K562 (cell line): ENCODE data around the gene HIRIP3. TPM values are rescaled to one million over a fixed set of nuclear protein-coding genes. Genes with fewer than 3 reads are reported as not detected.

Experiments used
- ATF7 ChIP-seq: fragments of 450-650 bp; IDR thresholded peaks from 2 replicates; pipeline ENCODE4 v1.7.1; 2014; ENCODE audit warnings: mild to moderate bottlenecking, moderate library complexity
- CREBBP ChIP-seq: IDR thresholded peaks from one replicate; pipeline ENCODE4 v1.6.1; 2012; ENCODE audit warnings: low read depth, mild to moderate bottlenecking, control low read depth, inconsistent platforms, low read length
- EZH2 ChIP-seq: IDR thresholded peaks from 2 replicates; pipeline ENCODE4 v1.6.1; 2012; ENCODE audit warnings: low read depth, mild to moderate bottlenecking, inconsistent platforms, low read length, borderline replicate concordance
- FOXJ3 ChIP-seq: sonication (generic); formaldehyde crosslinking; IDR thresholded peaks from 2 replicates; pipeline ENCODE4 v1.4.0; 2020; ENCODE audit warnings: mild to moderate bottlenecking, missing genetic modification reagents
- KDM1A ChIP-seq, 2 experiments: fragments of 450-650 bp; IDR thresholded peaks; 2 replicates each; pipeline ENCODE4 v1.6.1; 2016; ENCODE audit warnings: mild to moderate bottlenecking in 2 of 2
- MCM7 ChIP-seq, 2 experiments: fragments of 450-650 bp; IDR thresholded peaks; 2 replicates each; pipeline ENCODE4 v1.6.1; 2016 to 2018
- MEIS2 ChIP-seq: fragments of 450-650 bp; IDR thresholded peaks from 2 replicates; pipeline ENCODE4 v1.6.1; 2014; ENCODE audit warnings: mild to moderate bottlenecking; ENCODE audit not compliant: partially characterized antibody
- MXI1 ChIP-seq: IDR thresholded peaks from 2 replicates; pipeline ENCODE4 v1.6.1; 2011; ENCODE audit warnings: low read depth, mild to moderate bottlenecking, improper control_type of control experiment, low read length
- NUFIP1 ChIP-seq: fragments of 450-650 bp; IDR thresholded peaks from 2 replicates; pipeline ENCODE4 v1.6.1; 2018; ENCODE audit not compliant: partially characterized antibody
- SIN3A ChIP-seq, 2 experiments: fragments of 150-350 bp in 1 of 2; IDR thresholded peaks; 2 replicates each; pipeline ENCODE4 v1.6.1; 2011 to 2016; ENCODE audit warnings: borderline replicate concordance in 2 of 2, low read depth in 2 of 2, low read length in 2 of 2, mild to moderate bottlenecking in 2 of 2, moderate library complexity in 2 of 2; ENCODE audit not compliant: control insufficient read depth in 1 of 2
- SRF ChIP-seq, 2 experiments: fragments of 250-450, 450-650 bp in 1 of 2; sonication (Bioruptor Pico) in 1 of 2; sonication (generic) in 1 of 2; formaldehyde crosslinking; IDR thresholded peaks; 2 replicates each; pipeline versions ENCODE4 v1.5.0 to v1.5.1; 2020 to 2022; ENCODE audit warnings: mild to moderate bottlenecking in 1 of 2, missing genetic modification reagents in 1 of 2
- TCF7L2 ChIP-seq: fragments of 150-350 bp; IDR thresholded peaks from 2 replicates; pipeline ENCODE4 v1.6.1; 2016; ENCODE audit warnings: low read depth, mild to moderate bottlenecking, low read length, moderate library complexity
- ZNF239 ChIP-seq: fragments of 250-450 bp; sonication (Bioruptor Pico); IDR thresholded peaks from 2 replicates; pipeline ENCODE4 v1.4.0; 2020; ENCODE audit warnings: mild to moderate bottlenecking
- ZNF57 ChIP-seq: fragments of 450-650 bp; formaldehyde crosslinking; IDR thresholded peaks from 2 replicates; pipeline ENCODE4 v1.4.0; 2020; ENCODE audit warnings: mild to moderate bottlenecking, moderate library complexity
- polyA plus RNA-seq, 8 experiments: library from polyadenylated mRNA; depleted of rRNA in 4 of 8; stranded (reverse) in 5 of 8; unstranded in 3 of 8; fragments of >200 nt; fragmentation: Nextera tagmentation in 2 of 8; fragmentation: Illumina TruSeq in 1 of 8; extraction: Ambion mirVana in 2 of 8; extraction: Trizol in 1 of 8; gene quantifications; 2 replicates each; pipeline versions ENCODE4 v1.2.1 to v1.2.3, GENCODE V29; 2011 to 2014; ENCODE audit warnings: inconsistent platforms in 1 of 8, missing spikeins in 1 of 8
- total RNA-seq, 7 experiments: library from RNA; depleted of rRNA in 6 of 7; stranded (reverse); fragments of >200 nt in 6 of 7; fragmentation: Illumina TruSeq in 2 of 7; extraction: Trizol in 2 of 7; gene quantifications; 2 replicates each; pipeline versions ENCODE4 v1.2.1 to v1.2.3, GENCODE V29; 2011 to 2021; ENCODE audit warnings: low replicate concordance in 1 of 7
- TF ChIP-seq, protein P1 (sequence below): fragments of 450-650 bp; IDR thresholded peaks from 2 replicates; pipeline ENCODE4 v1.6.1; 2018; ENCODE audit warnings: mild to moderate bottlenecking, low read depth; ENCODE audit not compliant: partially characterized antibody
- TF ChIP-seq, protein P2 (sequence below): fragments of 450-650 bp; conservative IDR thresholded peaks from 2 replicates; pipeline ENCODE4 v1.6.1; 2016; ENCODE audit warnings: missing genetic modification characterization, low read depth, mild to moderate bottlenecking, missing compliant biosample characterization, moderate library complexity
- TF ChIP-seq, protein P3 (sequence below): fragments of 250-450 bp; sonication (Bioruptor Pico); IDR thresholded peaks from 2 replicates; pipeline ENCODE4 v1.4.0; 2020; ENCODE audit warnings: mild to moderate bottlenecking, moderate library complexity
- TF ChIP-seq, protein P4 (sequence below): sonication (generic); formaldehyde crosslinking; IDR thresholded peaks from 2 replicates; pipeline ENCODE4 v1.8.1; 2023; ENCODE audit warnings: mild to moderate bottlenecking, missing genetic modification reagents
- TF ChIP-seq, protein P5 (sequence below): fragments of 450-650 bp; formaldehyde crosslinking; IDR thresholded peaks from 2 replicates; pipeline ENCODE4 v1.4.0; 2022; ENCODE audit warnings: missing genetic modification characterization
- TF ChIP-seq, protein P6 (sequence below): fragments of 450-650 bp; IDR thresholded peaks from 2 replicates; pipeline ENCODE4 v1.6.1; 2016; ENCODE audit warnings: missing biosample characterization, missing genetic modification characterization

The HIRIP3 gene
- total and polyA plus RNA-seq, 9 of the 15 experiments (the other 6 are each of a cell fraction or from before 2014, with no cell fraction given), result 3.3 to 38.2 (median 18.2) TPM

DNA sequence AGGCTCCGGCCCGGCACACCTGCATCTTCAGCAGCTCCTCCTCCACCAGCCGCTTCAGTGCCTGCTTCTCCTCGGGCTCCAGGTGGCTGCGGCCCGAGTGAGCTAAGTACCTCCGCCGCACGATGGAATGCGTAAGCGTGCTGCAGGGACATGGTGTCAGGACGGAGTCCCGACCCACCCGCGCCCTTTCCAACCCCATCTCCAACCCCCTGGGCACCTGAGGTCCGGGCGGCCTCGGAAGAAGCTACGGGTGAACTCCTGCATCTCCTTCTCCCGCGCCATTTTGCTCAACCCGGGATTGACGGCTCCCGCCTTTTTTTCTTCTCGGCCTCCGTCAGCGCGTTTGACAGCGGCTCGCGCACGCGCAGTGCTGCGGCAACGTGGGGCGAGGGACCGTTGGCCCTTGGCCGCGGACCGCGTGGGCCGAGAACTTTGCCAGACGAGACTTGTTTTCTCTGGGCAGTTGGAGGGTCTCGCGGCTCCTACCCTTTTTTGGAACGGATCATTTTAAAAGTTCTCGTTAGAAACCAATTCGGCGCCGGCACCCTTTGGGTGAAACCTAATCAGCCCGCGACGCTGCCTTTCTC, at the start of gene HIRIP3 (continued):
- TF ChIP-seq, protein P1, sequence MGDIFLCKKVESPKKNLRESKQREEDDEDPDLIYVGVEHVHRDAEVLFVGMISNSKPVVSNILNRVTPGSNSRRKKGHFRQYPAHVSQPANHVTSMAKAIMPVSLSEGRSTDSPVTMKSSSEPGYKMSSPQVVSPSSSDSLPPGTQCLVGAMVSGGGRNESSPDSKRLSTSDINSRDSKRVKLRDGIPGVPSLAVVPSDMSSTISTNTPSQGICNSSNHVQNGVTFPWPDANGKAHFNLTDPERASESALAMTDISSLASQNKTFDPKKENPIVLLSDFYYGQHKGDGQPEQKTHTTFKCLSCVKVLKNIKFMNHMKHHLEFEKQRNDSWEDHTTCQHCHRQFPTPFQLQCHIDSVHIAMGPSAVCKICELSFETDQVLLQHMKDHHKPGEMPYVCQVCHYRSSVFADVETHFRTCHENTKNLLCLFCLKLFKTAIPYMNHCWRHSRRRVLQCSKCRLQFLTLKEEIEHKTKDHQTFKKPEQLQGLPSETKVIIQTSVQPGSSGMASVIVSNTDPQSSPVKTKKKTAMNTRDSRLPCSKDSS, result no peak
- TF ChIP-seq FOXJ3 (CRISPR knock-in tag) (no peak), MXI1 (no peak), KDM1A (IDR thresholded peaks at IDR 0.05) (no peak), ZNF57 (no peak), CREBBP (no peak), SIN3A (IDR thresholded peaks at IDR 0.05; ENCODE audit: borderline replicate concordance in 2 of 2, control insufficient read depth in 1 of 2, low read depth in 2 of 2, low read length in 2 of 2) (peak; percentile 36 to 66; a peak in 2 of 4 replicates), ZNF239 (CRISPR knock-in tag) (peak; percentile 5; the same call in 1 of the 2 replicates), EZH2 (no peak), ATF7 (no peak), NUFIP1 (no peak), MEIS2 (peak; percentile 84), MCM7 (IDR thresholded peaks at IDR 0.05) (no peak), SRF (CRISPR knock-in tag; IDR thresholded peaks at IDR 0.05) (no peak), TCF7L2 (no peak)
- TF ChIP-seq, protein P2, sequence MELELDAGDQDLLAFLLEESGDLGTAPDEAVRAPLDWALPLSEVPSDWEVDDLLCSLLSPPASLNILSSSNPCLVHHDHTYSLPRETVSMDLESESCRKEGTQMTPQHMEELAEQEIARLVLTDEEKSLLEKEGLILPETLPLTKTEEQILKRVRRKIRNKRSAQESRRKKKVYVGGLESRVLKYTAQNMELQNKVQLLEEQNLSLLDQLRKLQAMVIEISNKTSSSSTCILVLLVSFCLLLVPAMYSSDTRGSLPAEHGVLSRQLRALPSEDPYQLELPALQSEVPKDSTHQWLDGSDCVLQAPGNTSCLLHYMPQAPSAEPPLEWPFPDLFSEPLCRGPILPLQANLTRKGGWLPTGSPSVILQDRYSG, result no peak
- TF ChIP-seq, protein P3, sequence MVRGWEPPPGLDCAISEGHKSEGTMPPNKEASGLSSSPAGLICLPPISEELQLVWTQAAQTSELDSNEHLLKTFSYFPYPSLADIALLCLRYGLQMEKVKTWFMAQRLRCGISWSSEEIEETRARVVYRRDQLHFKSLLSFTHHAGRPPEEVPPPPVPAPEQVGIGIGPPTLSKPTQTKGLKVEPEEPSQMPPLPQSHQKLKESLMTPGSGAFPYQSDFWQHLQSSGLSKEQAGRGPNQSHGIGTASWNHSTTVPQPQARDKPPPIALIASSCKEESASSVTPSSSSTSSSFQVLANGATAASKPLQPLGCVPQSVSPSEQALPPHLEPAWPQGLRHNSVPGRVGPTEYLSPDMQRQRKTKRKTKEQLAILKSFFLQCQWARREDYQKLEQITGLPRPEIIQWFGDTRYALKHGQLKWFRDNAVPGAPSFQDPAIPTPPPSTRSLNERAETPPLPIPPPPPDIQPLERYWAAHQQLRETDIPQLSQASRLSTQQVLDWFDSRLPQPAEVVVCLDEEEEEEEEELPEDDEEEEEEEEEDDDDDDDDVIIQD (CRISPR knock-in tag), result no peak
- TF ChIP-seq, protein P4, sequence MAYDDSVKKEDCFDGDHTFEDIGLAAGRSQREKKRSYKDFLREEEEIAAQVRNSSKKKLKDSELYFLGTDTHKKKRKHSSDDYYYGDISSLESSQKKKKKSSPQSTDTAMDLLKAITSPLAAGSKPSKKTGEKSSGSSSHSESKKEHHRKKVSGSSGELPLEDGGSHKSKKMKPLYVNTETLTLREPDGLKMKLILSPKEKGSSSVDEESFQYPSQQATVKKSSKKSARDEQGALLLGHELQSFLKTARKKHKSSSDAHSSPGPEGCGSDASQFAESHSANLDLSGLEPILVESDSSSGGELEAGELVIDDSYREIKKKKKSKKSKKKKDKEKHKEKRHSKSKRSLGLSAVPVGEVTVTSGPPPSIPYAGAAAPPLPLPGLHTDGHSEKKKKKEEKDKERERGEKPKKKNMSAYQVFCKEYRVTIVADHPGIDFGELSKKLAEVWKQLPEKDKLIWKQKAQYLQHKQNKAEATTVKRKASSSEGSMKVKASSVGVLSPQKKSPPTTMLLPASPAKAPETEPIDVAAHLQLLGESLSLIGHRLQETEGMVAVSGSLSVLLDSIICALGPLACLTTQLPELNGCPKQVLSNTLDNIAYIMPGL (CRISPR knock-in tag), result no peak
- TF ChIP-seq, protein P5, sequence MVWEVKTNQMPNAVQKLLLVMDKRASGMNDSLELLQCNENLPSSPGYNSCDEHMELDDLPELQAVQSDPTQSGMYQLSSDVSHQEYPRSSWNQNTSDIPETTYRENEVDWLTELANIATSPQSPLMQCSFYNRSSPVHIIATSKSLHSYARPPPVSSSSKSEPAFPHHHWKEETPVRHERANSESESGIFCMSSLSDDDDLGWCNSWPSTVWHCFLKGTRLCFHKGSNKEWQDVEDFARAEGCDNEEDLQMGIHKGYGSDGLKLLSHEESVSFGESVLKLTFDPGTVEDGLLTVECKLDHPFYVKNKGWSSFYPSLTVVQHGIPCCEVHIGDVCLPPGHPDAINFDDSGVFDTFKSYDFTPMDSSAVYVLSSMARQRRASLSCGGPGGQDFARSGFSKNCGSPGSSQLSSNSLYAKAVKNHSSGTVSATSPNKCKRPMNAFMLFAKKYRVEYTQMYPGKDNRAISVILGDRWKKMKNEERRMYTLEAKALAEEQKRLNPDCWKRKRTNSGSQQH (CRISPR knock-in tag), result no peak
- TF ChIP-seq, protein P6, sequence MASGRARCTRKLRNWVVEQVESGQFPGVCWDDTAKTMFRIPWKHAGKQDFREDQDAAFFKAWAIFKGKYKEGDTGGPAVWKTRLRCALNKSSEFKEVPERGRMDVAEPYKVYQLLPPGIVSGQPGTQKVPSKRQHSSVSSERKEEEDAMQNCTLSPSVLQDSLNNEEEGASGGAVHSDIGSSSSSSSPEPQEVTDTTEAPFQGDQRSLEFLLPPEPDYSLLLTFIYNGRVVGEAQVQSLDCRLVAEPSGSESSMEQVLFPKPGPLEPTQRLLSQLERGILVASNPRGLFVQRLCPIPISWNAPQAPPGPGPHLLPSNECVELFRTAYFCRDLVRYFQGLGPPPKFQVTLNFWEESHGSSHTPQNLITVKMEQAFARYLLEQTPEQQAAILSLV (tag), result no peak
